ENCODE results near the gene GARRE1.
A peak's percentile ranks its signal among the peaks of the same experiment; 100 is the strongest.

Gene GARRE1

DNA sequence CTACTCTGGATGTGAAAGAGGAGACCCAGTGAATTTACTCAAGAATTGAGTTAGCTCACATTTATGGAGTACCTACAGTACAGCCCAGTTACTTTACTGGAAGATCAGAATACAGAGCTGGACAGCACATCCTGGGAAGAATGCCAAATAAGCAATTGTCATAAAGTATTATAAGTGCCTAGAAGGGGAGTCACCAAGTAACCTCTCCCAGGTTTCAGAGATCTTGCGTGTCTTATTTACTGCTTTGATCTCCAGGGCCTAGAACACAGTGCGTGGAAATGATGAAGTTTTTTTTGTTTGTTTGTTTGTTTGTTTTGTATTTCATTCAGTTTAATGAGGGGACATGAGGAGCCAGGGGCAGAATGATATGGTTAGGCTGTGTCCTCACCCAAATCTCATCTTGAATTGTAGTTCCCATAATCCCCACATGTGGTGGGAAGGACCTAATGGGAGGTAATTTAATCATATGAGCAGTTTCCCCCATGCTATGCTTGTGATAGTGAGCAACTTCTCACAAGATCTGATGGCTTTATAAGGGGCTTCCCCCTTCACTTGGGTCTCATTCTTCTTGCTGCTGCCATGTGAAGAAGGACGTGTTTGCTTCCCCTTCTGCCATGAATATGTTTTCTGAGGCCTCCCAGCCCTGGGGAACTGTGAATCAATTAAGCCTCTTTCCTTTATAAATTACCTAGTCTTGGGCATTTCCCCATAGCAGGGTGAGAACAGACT, 5.2 kb downstream of the GARRE1 start:
- TF ChIP-seq POLR2A (IDR thresholded peaks at IDR 0.05; ENCODE audit: low read depth, low read length) = no peak
- DNase-seq (ENCODE audit: insufficient read length, low spot score) (no peak), FAIRE-seq (no peak)

DNA sequence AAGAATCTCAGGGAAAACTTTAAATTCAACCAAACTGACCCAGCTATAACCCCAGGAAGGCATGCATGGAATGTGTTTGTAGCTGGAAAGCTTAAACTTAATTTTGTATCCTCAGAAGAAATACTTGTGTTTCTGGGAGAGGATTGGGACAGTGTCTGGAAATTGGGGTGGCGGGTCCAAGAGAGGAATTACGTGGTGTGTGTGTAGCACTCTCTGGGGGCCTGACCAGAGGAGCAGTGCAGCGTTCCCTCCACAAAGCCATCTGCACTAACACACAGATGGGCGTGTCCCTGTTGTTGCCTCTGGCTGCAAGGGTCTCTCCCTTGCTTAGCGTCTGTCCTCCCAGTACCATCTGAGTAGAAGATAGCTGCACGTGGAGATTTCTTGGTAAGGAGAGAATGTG, 6.4 kb downstream of the GARRE1 start:
- DNase-seq (ENCODE audit: insufficient read length, low spot score) = no peak
- no peak for FAIRE-seq
- TF ChIP-seq POLR2A (IDR thresholded peaks at IDR 0.05; ENCODE audit: low read depth, low read length) = no peak

DNA sequence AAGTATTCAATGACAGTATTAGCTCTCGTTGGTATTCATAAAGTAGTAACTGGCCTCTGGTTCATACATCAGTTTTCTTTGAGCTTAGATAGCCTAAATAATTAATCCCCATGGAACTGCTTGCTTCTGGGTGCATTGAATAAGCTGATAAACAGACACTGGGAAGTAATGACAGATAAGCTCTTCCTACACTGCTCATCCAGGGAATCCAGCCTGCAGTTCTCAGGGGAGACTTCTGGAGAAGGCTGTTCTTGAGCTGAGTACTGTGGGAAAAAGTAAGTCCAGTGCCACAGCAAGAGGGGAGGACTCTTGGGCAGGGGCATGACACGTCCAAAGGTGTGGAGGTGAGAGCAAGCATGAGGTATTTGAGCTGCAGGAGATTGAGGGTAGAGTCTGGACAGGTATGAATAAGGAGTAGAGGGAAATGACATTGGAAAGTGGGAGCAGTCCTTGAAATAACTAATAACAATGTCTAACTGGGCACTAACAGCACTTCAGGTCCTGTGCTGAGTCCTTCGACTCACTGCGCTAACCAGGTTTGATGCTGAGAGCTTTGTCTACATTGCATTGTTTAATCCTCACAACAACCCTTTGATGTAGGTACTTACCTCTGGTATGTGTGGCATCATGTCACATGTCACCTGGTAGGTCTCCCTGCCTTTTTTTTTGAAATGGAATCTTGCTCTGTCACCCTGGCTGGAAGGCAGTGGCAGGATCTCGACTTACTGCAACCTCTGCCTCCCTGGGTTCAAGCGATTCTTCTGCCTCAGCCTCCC, 7.2 kb downstream of the GARRE1 start:
- DNase-seq (ENCODE audit: insufficient read length, low spot score) (no peak), FAIRE-seq (no peak)
- no peak for TF ChIP-seq POLR2A (IDR thresholded peaks at IDR 0.05; ENCODE audit: low read depth, low read length)

DNA sequence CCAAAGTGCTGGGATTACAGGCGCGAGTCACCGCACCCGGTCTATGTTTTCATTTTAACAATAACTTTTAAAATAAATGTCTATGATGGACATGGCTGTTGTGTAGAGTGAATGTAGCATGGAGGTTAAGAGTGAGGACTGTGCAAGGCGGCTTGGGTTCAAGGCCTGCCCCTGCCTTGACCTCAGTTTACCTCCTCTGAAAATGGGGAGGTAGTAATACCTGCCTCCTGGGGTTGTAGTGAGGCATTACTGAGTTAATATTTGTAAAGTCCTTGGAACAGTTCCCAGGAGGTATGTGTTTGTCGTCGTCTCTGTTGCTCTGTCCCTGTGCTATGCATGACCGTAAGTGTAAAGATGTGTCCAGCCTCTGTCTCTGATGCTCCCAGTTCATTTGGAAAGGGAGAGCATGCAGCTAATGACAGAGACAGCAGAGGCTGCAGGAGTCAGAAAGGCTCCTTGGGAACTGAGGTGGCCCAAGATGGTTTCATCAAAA, 9.4 kb downstream of the GARRE1 start:
- FAIRE-seq = no peak
- no peak for DNase-seq (ENCODE audit: insufficient read length, low spot score)
- TF ChIP-seq POLR2A (IDR thresholded peaks at IDR 0.05; ENCODE audit: low read depth, low read length) = no peak

DNA sequence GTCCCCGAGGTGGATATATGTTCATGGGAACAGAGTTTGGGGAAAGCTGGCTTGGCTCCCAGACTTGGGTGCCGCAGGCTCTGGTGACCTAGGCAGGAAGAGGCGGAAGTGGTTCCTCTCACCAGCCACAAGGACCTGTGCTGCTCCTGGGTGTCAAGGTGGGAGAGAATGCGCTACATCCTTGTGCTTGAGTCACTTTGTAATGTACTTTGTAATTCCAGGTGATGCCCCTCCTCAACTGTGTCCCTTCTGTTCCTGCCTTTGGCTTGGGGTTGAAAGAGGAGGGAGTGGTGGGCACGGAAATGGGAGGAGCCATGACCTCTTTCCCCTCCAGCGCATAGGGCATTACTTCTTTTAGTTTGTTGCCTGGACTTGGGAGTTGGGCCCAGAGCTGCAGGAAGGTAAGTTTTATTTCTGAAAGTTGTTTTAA, 10.9 kb downstream of the GARRE1 start:
- DNase-seq (ENCODE audit: insufficient read length, low spot score) (no peak), FAIRE-seq (no peak)
- no peak for TF ChIP-seq POLR2A (IDR thresholded peaks at IDR 0.05; ENCODE audit: low read depth, low read length)

DNA sequence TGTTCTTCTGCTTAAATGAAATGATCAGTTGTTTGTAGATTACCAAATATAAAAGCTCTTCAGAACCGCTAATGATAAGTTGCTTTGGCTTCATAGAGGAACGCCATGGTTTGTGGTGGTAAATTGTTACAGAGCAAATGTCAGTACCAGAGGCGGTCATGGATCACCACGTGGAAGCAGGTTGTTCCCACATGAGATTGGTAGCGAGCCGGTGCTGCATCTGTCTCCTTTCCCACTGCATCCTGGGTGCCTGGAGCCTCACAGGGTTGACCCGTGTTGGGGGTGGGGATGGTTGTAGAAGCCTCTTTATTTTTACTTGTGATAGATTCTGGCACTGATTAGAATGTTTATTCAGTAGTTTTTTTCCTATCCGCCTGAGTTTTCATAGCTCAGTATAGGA, 14.7 kb downstream of the GARRE1 start:
- no peak for FAIRE-seq
- no peak for DNase-seq (ENCODE audit: insufficient read length, low spot score)
- TF ChIP-seq POLR2A (IDR thresholded peaks at IDR 0.05; ENCODE audit: low read depth, low read length) = no peak

DNA sequence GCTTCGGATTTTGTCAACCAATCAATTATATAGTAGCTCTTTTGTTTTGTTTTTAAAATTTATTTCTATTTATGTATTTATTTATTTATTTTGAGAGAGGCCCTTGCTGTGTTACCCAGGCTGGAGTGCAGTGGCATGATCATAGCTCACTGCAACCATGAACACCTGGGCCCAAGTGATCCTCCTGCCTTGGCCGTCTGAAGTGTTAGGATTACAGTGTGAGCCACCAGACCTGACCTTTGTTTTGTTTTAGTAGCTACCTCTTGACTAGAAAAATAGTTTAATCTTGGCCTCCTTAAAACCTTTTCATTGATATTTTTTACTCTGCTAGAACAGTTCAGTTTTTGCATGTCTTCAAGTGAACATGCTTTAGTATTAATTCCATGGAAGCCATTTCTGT, 15.1 kb downstream of the GARRE1 start:
- DNase-seq (ENCODE audit: insufficient read length, low spot score) = no peak
- no peak for FAIRE-seq
- TF ChIP-seq POLR2A (IDR thresholded peaks at IDR 0.05; ENCODE audit: low read depth, low read length) = no peak

DNA sequence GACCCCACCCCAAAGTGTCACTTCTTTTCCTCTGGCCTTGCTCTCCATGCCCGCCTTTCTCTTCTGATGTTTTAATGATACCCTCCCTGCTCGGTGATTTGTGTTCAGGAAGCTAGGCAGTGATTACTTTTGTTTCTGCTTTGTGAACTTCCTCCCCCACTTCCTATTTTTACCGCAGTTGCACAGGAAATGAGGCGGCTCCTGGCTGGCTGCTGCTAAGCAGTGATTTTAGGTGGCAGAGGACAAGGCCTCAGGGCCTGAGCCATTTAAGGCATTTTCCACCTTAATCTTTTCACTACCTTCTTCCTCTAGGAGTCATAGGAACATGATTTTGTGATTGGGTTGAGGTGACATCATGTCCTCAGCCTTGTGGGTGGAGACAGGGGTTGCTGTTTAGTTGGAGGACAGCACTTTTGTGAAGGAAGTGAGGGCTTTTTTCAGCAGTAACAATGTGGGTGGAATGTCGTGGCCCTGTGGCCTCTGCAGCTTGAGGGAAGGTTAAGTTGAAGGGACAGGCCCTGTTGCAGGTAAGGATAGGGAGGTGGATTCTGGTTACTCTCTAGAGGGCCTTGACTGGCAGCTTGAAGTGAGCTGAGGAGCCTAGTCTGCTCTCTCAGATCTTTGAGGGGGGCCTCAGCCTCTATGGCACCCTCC, 15.7 kb downstream of the GARRE1 start:
- FAIRE-seq = peak; percentile 38
- peak; percentile 53 for DNase-seq (ENCODE audit: insufficient read length, low spot score)
- TF ChIP-seq POLR2A (IDR thresholded peaks at IDR 0.05; ENCODE audit: low read depth, low read length) = no peak

DNA sequence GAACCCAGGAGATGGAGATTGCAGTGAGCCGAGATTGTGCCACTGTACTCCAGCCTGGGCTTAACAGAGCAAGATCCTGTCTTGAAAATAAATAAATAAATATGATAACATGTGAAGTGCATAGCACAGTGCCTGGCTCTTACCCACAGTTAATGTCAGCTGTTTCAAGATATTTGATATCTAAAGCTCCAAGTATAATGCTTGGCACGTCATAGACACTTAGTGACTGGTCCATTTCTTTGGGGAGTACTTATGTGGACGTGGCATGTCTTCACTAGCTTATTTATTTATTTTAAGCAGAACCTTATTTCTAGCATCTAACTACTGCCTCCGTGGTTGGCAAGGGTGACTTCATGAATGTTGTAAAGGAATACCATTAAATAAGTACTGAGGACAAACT, 18.8 kb downstream of the GARRE1 start:
- DNase-seq (ENCODE audit: insufficient read length, low spot score) (no peak), FAIRE-seq (no peak)
- no peak for TF ChIP-seq POLR2A (IDR thresholded peaks at IDR 0.05; ENCODE audit: low read depth, low read length)

DNA sequence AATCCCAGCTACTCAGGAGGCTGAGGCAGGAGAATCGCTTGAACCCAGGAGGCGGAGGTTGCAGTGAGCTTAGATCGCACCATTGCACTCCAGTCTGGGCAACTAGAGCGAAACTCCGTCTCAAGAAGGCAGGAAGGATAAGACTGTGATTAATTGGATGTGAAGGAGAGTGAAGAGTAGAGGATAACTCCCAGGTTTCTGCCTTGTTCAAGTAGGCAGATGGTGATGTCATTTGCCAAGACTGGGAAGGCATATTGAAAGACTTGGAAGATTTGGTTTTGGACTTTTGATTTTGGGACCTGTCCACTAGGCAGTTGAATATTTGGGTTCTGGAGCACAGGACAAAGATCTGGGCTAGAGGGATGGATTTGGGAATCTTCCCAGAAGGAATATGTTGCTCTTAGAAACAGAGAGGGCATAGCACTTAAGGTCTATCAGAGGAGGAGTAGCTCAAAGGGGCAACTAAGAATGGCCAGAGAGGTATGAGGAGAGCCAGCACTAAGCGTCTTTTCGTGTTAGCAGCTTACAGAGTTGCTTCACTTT, 20.0 kb downstream of the GARRE1 start:
- no peak for FAIRE-seq
- no peak for TF ChIP-seq POLR2A (IDR thresholded peaks at IDR 0.05; ENCODE audit: low read depth, low read length)
- DNase-seq (ENCODE audit: insufficient read length, low spot score) = no peak

DNA sequence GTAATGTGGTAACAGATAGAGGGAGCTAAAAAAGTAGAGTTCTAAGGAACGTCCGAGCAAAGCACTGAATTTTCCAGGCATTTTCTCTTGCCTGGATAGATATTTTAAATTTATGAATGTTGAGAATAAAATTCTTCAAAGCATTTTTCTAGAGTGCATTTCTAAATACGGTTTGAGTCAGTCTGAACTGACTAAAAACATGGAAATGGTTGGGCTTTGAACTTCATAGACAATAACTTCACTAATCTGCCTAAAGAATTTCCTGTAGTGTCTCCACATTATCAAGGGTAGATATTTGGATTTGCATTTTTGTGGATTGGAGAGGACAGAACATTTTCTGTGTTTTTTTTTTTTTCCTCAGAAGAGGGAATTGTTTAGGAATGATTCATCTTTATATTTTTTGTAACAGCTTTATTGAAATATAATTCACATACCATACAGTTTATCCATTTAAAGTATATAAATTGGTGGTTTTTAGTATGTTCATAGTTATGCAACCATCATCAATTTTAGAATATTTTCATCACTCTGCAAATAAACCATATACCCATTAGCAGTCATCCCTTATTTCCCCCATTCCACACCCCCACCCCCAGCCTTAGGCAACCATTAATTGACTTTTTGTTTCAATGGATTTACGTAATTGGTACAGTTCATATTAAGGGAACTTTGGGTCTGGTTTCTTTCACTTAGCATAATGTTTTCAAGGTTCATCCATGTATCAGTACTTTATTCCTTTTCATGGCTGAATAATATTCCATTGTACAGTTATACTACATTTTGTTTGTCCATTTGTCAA, 20.7 kb downstream of the GARRE1 start:
- DNase-seq (ENCODE audit: insufficient read length, low spot score) (peak; percentile 33), FAIRE-seq (no peak)
- no peak for TF ChIP-seq POLR2A (IDR thresholded peaks at IDR 0.05; ENCODE audit: low read depth, low read length)

DNA sequence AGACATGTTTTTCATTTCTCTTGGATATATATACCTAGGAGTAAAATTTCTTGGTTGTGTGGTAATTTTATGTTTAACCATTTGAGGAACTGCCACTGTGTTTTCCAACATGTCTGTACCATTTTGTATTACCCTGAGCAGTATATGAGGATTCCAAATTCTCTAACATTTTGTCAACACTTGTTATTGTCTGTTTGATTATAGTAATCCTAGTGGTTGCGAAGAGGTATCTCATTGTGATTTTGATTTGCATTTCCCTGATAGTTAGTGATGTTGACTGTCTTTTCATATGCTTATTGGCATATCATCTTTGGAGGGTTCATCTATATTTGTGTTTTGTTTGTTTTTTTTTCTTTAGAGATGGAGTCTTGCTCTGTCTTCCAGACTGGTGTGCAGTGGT, 21.4 kb downstream of the GARRE1 start:
- FAIRE-seq = no peak
- no peak for DNase-seq (ENCODE audit: insufficient read length, low spot score)
- TF ChIP-seq POLR2A (IDR thresholded peaks at IDR 0.05; ENCODE audit: low read depth, low read length) = no peak

DNA sequence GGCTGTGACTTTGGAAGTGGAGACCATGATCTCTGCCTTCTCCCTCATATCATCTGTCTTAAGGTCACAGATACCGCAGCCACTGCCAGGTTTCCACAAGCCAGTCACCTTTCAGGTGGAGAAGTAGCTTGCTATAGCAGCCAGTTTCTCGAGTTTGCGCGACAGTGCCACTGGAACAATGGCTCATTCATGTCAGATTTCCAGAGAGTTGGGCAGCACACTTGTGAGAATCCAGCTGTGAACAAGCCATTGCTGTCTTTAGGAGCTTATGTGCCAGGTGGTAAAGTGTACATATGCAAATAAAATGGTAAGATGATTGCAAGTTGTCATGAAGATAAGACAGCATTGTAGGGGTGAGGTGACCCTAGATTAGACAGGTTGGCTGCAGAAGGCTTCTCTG, 22.3 kb downstream of the GARRE1 start:
- DNase-seq (ENCODE audit: insufficient read length, low spot score) (no peak), FAIRE-seq (no peak)
- no peak for TF ChIP-seq POLR2A (IDR thresholded peaks at IDR 0.05; ENCODE audit: low read depth, low read length)

All from H54 (cell line).